Liver (tissue), 3 donors: ENCODE data around the gene GNG13.
"Not testable (repeated sequence)": the region's sequence is repeated elsewhere in the genome, so short reads cannot be mapped to it uniquely, and the experiment has no call there.

Source experiments
- FOXA1 ChIP-seq: IDR thresholded peaks from 2 replicates; pipeline ENCODE4 v1.6.1; 2016; ENCODE audit warnings: antibody characterized with exemption
- HNF4A ChIP-seq, 2 donors: conservative IDR thresholded peaks; 2 replicates each; pipeline ENCODE4 v1.6.1; 2016; ENCODE audit warnings: antibody characterized with exemption in 2 of 2, mild to moderate bottlenecking in 2 of 2
- JUND ChIP-seq, 2 donors: IDR thresholded peaks; 2 replicates each; pipeline ENCODE4 v1.6.1; 2016; ENCODE audit warnings: antibody characterized with exemption in 2 of 2
- NR2F2 ChIP-seq: IDR thresholded peaks from 2 replicates; pipeline ENCODE4 v1.6.1; 2016; ENCODE audit warnings: antibody characterized with exemption
- RAD21 ChIP-seq, 2 donors: IDR thresholded peaks; 2 replicates each; pipeline ENCODE4 v1.6.1; 2016; ENCODE audit warnings: antibody characterized with exemption in 2 of 2, mild to moderate bottlenecking in 2 of 2
- REST ChIP-seq: IDR thresholded peaks from 2 replicates; pipeline ENCODE4 v1.6.1; 2016; ENCODE audit warnings: antibody characterized with exemption, mild to moderate bottlenecking
- SP1 ChIP-seq: IDR thresholded peaks from 2 replicates; pipeline ENCODE4 v1.6.1; 2018; ENCODE audit warnings: antibody characterized with exemption, mild to moderate bottlenecking
- TAF1 ChIP-seq: conservative IDR thresholded peaks from 2 replicates; pipeline ENCODE4 v1.6.1; 2016; ENCODE audit warnings: antibody characterized with exemption, mild to moderate bottlenecking
- YY1 ChIP-seq: IDR thresholded peaks from 2 replicates; pipeline ENCODE4 v1.6.1; 2016; ENCODE audit warnings: antibody characterized with exemption, mild to moderate bottlenecking
- TF ChIP-seq, protein P1 (sequence below): fragments of 150-350 bp; IDR thresholded peaks from 2 replicates; pipeline ENCODE4 v1.5.1; 2017; ENCODE audit warnings: improper control_type of control experiment, low read depth, low read length; ENCODE audit not compliant: missing input control
- TF ChIP-seq, protein P2 (sequence below): IDR thresholded peaks from 2 replicates; pipeline ENCODE4 v1.6.1; 2016; ENCODE audit warnings: antibody characterized with exemption
- donor health status: healthy.
- donor health status: healthy.

GRCh38 chr16:754121-754607, 46.4 kb downstream of the GNG13 start:
- not testable (repeated sequence) for TF ChIP-seq YY1; SP1; TAF1; RAD21 (IDR thresholded peaks at IDR 0.05); NR2F2; REST; HNF4A (conservative IDR thresholded peaks at IDR 0.05); FOXA1; JUND (IDR thresholded peaks at IDR 0.05)
- TF ChIP-seq, protein P1, sequence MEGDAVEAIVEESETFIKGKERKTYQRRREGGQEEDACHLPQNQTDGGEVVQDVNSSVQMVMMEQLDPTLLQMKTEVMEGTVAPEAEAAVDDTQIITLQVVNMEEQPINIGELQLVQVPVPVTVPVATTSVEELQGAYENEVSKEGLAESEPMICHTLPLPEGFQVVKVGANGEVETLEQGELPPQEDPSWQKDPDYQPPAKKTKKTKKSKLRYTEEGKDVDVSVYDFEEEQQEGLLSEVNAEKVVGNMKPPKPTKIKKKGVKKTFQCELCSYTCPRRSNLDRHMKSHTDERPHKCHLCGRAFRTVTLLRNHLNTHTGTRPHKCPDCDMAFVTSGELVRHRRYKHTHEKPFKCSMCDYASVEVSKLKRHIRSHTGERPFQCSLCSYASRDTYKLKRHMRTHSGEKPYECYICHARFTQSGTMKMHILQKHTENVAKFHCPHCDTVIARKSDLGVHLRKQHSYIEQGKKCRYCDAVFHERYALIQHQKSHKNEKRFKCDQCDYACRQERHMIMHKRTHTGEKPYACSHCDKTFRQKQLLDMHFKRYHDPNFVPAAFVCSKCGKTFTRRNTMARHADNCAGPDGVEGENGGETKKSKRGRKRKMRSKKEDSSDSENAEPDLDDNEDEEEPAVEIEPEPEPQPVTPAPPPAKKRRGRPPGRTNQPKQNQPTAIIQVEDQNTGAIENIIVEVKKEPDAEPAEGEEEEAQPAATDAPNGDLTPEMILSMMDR: not testable (repeated sequence)
- TF ChIP-seq, protein P2, sequence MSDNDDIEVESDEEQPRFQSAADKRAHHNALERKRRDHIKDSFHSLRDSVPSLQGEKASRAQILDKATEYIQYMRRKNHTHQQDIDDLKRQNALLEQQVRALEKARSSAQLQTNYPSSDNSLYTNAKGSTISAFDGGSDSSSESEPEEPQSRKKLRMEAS: not testable (repeated sequence)
